Epithelial cell of esophagus (primary cell): ENCODE data around the gene BCHE.
A peak's percentile ranks its signal among the peaks of the same experiment; 100 is the strongest.
"Not testable (repeated sequence)": the region's sequence is repeated elsewhere in the genome, so short reads cannot be mapped to it uniquely, and the experiment has no call there.

Experiments
- DNase-seq: peaks from one replicate; pipeline ENCODE4 v3.0.0; 2010; ENCODE audit warnings: low read depth
- H3K4me3 ChIP-seq: 2 replicates; pipeline ENCODE4 v1.5.1; 2011; ENCODE audit warnings: mild to moderate bottlenecking, low read length, control low read depth
- CTCF ChIP-seq: IDR thresholded peaks from 2 replicates; pipeline ENCODE4 v1.5.1; 2011; ENCODE audit warnings: low read depth, mild to moderate bottlenecking, low read length, control low read depth, inconsistent platforms; ENCODE audit not compliant: insufficient read depth; ENCODE audit errors: missing control alignments

BCHE gene

DNA sequence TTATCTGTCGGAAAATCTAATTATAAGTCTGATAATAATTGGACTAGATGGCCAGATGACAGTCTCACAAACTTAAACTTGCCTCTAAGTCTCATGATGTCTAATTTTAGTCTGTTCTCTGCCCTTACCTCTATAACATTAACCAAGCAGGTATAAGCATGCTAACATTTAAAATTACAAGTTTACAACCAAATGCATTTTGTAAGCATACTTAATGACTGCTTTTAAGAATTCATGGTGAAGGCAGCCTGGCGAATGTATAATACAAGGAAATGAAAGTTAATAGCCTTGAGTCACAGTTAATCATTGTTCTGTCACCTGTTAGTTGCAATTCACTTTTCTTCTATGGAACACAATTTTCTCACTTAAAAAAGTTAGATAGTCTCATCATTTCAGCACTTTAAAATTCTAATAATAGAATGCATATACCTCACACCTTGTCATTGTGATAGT lies 16.5 kb downstream of the BCHE start:
- no peak overlapping the region for H3K4me3 ChIP-seq
- no peak for TF ChIP-seq CTCF
- peak; percentile 33 for DNase-seq

- no peak for DNase-seq
- H3K4me3 ChIP-seq: no peak overlapping the region
- no peak for TF ChIP-seq CTCF
These were observed 20.0 kb downstream of the BCHE start for GRCh38 chr3:165817160-165817709.

DNA sequence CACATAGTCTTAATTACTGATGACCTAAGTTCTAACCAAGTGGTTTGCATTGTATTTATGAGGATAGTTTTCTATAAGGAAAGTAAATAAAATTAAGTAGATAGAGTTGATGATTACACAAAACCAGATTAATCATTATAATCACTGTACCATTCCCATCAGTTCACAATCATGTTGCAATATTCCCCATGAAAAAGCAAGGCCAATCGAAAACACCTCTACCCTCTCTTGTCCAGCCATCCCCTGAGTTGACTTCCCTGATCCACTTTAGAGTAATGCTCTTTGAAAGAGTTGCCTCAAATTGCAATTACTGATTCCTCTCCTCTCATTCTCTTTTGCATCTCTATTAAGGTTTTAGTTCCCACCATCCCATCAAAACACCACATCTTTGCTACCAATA lies 21.0 kb downstream of the BCHE start:
- DNase-seq: no peak
- no peak overlapping the region for H3K4me3 ChIP-seq
- no peak for TF ChIP-seq CTCF

DNA sequence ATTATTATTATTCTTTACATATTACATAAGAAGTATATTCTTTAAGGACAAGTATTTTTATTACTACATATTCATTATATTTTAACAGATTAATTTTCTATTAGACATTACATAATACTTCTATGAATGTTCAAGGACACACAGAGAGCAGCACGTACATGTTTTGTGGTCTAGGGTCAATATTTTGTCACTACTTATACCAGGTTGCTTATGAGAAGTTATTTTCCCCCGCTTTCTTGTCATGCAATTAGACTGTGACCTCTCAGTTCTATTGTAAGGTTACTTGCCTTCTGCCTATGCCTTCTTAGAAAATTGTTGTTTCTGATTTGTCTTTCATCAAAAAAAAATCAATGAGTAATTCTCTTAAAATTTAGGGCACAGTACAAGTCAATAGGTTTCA lies 21.5 kb downstream of the BCHE start:
- no peak overlapping the region for H3K4me3 ChIP-seq
- TF ChIP-seq CTCF: no peak
- DNase-seq: no peak

GRCh38 chr3:165814380-165814779 lies 22.8 kb downstream of the BCHE start:
- H3K4me3 ChIP-seq: no peak overlapping the region
- DNase-seq: no peak
- no peak for TF ChIP-seq CTCF

GRCh38 chr3:165807937-165808336 lies 29.3 kb downstream of the BCHE start:
- not testable (repeated sequence) for DNase-seq, H3K4me3 ChIP-seq

- H3K4me3 ChIP-seq: no peak overlapping the region
- no peak for TF ChIP-seq CTCF
- no peak for DNase-seq
These were observed 31.2 kb downstream of the BCHE start for GRCh38 chr3:165805946-165806561.
